ENCODE measurements around the gene CPT1A. TPM values are rescaled to one million over a fixed set of nuclear protein-coding genes. Genes with fewer than 3 reads are reported as not detected.

Gene CPT1A
- total RNA-seq, 2 experiments from 2014 or later, result 11.3 to 13.2 TPM

- H3K4me1 ChIP-seq (ENCODE audit: insufficient read depth, low read length), result no peaks in the 10 kb centered on the region
- no peak overlapping the region for H3K27ac ChIP-seq (ENCODE audit: low read depth in 1 of 2, low read length in 2 of 2)
- POLR2A ChIA-PET, result no interaction called here
- peaks cover 33% of the 10 kb centered on the region for H3K36me3 ChIP-seq (ENCODE audit: insufficient read depth, low read length)
- H3K9me3 Mint-ChIP-seq, result no peaks in the 10 kb centered on the region
- ATAC-seq (ENCODE audit: poor library complexity), result no peak
- no peak overlapping the region for H3K4me3 Mint-ChIP-seq
- no peak overlapping the region for H3K4me3 ChIP-seq (ENCODE audit: low read length)
- no peak for TF ChIP-seq CTCF (IDR thresholded peaks at IDR 0.05)
- no peaks in the 10 kb centered on the region for H3K9me3 ChIP-seq (ENCODE audit: control insufficient read depth in 1 of 2, insufficient read depth in 1 of 2, low read length in 2 of 2)
- no peaks in the 10 kb centered on the region for H3K27me3 Mint-ChIP-seq
- H3K27me3 ChIP-seq (ENCODE audit: control insufficient read depth in 1 of 2, insufficient read depth in 2 of 2, low read length in 2 of 2), result no peaks in the 10 kb centered on the region
- intact Hi-C loops (cut with DNase I, micrococcal nuclease), result no loop called here
- no peak overlapping the region for H3K27ac Mint-ChIP-seq
- CTCF ChIA-PET, result no interaction called here
- no peaks in the 10 kb centered on the region for H3K4me1 Mint-ChIP-seq (ENCODE audit: low read depth)
- H3K36me3 Mint-ChIP-seq (ENCODE audit: low read depth), result peaks cover 69% of the 10 kb centered on the region
- no peak for DNase-seq
Measured at GRCh38 chr11:68762481-68762880, 79.2 kb downstream of the CPT1A start.

DNA sequence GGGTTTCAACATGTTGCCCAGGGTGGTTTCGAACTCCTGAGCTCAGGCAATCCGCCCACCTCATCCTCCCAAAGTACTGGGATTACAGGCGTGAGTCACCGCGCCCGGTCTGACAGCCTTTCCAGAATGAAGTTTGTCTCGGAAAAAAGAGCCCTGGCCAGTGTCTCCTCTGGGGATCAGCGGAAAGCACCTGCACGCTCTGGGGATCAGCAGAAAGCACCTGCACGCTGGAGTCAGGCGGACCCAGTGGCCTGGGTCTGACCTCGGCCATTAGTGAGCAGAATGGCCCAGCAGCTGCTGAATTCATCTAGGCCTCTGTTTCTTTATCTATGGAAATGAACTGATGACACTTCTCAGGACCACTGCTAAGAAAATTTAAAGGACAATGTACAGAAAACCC, 79.9 kb downstream of the CPT1A start:
- Mint-ChIP-seq H3K36me3 (ENCODE audit: low read depth) (peaks cover 75% of the 10 kb centered on the region), H3K9me3 (no peaks in the 10 kb centered on the region), H3K27ac (no peak overlapping the region), H3K4me1 (ENCODE audit: low read depth) (no peaks in the 10 kb centered on the region), H3K27me3 (no peaks in the 10 kb centered on the region), H3K4me3 (no peak overlapping the region)
- Histone ChIP-seq H3K27ac (ENCODE audit: low read depth in 1 of 2, low read length in 2 of 2) (no peak overlapping the region), H3K4me3 (ENCODE audit: low read length) (no peak overlapping the region), H3K36me3 (ENCODE audit: insufficient read depth, low read length) (peaks cover 39% of the 10 kb centered on the region), H3K9me3 (ENCODE audit: control insufficient read depth in 1 of 2, insufficient read depth in 1 of 2, low read length in 2 of 2) (no peaks in the 10 kb centered on the region), H3K4me1 (ENCODE audit: insufficient read depth, low read length) (no peaks in the 10 kb centered on the region), H3K27me3 (ENCODE audit: control insufficient read depth in 1 of 2, insufficient read depth in 2 of 2, low read length in 2 of 2) (no peaks in the 10 kb centered on the region)
- ATAC-seq (ENCODE audit: poor library complexity), result no peak
- ChIA-PET POLR2A (no interaction called here), CTCF (no interaction called here)
- intact Hi-C loops (cut with DNase I, micrococcal nuclease), result no loop called here
- no peak for DNase-seq
- no peak for TF ChIP-seq CTCF (IDR thresholded peaks at IDR 0.05)

DNA sequence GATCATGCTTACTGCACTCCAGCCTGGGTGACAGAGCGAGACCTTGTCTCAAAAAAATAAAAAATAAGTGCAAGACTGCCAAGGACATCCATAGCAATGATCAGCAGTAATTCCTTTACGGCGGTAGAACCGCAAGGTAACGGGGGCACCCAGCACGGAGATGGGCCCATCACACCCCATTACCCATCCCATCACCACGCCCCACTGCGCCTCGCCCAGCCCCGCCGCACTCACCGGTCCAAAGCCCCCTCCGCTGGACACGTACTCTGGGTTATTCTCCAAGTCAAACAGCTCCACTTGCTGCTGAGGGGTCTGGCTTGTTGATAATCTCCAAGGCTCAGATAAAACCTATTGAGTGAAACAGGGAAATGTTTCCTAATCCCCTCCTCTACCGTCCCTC, 81.7 kb downstream of the CPT1A start:
- ChIA-PET POLR2A (no interaction called here), CTCF (no interaction called here)
- Histone ChIP-seq H3K4me1 (ENCODE audit: insufficient read depth, low read length) (no peaks in the 10 kb centered on the region), H3K4me3 (ENCODE audit: low read length) (no peak overlapping the region), H3K27ac (ENCODE audit: low read depth in 1 of 2, low read length in 2 of 2) (no peak overlapping the region), H3K9me3 (ENCODE audit: control insufficient read depth in 1 of 2, insufficient read depth in 1 of 2, low read length in 2 of 2) (no peaks in the 10 kb centered on the region), H3K27me3 (ENCODE audit: control insufficient read depth in 1 of 2, insufficient read depth in 2 of 2, low read length in 2 of 2) (no peaks in the 10 kb centered on the region), H3K36me3 (ENCODE audit: insufficient read depth, low read length) (peaks cover 48% of the 10 kb centered on the region)
- Mint-ChIP-seq H3K27me3 (no peaks in the 10 kb centered on the region), H3K36me3 (ENCODE audit: low read depth) (peaks cover 74% of the 10 kb centered on the region), H3K9me3 (no peaks in the 10 kb centered on the region), H3K4me1 (ENCODE audit: low read depth) (no peaks in the 10 kb centered on the region), H3K27ac (no peak overlapping the region), H3K4me3 (no peak overlapping the region)
- no peak for TF ChIP-seq CTCF (IDR thresholded peaks at IDR 0.05)
- DNase-seq (no peak), ATAC-seq (ENCODE audit: poor library complexity) (no peak)
- intact Hi-C loops (cut with DNase I, micrococcal nuclease), result loop anchor here in 1 of 2 experiments (10.0 kb wide), 1 partner anchor 915 kb away; the partner anchor contains the start of gene LTO1
